Melanocyte of skin (primary cell): ENCODE results near the gene SLC22A14. TPM values are rescaled to one million over a fixed set of nuclear protein-coding genes. Genes with fewer than 3 reads are reported as not detected.

Experiments
- small RNA-seq, 2 donors: library from RNA; depleted of rRNA; stranded (forward); fragments of <200 nt; gene quantifications; one replicate each; pipeline ENCODE3, GENCODE V24; 2012
- total RNA-seq, 2 donors: library from RNA; depleted of rRNA; stranded (reverse); fragments of >200 nt; gene quantifications; 2 replicates each; pipeline ENCODE4 v1.2.3, GENCODE V29; 2012

Gene SLC22A14, protein sequence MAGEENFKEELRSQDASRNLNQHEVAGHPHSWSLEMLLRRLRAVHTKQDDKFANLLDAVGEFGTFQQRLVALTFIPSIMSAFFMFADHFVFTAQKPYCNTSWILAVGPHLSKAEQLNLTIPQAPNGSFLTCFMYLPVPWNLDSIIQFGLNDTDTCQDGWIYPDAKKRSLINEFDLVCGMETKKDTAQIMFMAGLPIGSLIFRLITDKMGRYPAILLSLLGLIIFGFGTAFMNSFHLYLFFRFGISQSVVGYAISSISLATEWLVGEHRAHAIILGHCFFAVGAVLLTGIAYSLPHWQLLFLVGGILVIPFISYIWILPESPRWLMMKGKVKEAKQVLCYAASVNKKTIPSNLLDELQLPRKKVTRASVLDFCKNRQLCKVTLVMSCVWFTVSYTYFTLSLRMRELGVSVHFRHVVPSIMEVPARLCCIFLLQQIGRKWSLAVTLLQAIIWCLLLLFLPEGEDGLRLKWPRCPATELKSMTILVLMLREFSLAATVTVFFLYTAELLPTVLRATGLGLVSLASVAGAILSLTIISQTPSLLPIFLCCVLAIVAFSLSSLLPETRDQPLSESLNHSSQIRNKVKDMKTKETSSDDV
- under 1 TPM in 1 of 2 donors, not detected in 1; under 0.01 TPM for total RNA-seq

DNA sequence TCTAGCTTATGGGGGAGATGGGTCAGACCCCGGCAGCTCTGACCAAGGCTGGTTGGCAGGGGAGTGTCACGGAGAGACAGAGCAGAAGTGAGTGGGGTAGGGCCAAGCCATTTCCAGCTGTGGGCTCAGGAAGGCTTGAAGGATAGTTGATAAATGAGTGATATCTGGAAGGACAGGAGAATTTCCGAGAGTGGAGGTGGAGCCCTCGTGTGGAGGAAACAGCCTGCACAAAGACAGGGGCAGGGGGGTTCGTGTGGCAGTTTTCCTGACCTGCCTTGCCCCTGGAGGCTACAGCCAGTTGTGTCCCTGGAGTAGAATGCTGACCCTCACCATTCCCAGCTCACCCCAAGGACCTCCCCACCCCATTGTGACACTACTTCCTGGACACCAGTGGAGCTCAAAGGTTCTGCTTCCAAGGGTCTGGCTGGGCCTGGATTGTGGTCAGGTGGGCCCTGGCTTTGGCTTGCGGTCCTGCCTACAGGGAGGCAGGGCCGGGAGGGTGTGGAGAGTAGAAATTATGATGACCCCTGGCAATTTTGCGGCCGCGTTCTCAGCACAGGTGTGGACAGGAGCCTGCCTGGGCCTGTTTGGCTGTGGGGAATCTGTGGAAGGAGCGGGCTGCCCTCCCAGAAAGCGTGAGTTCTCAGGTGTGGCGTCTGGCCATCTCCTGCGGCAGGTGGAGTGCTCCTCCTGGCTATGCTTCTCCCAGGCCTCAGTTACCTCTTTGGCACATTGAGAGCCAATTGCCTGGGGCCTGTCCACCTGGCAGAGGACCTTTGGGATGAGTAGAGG, at the start of gene SLC22A14:
Gene SLC22A14, plus strand, starts transcription at position 400 of the 792 bp plus-strand sequence. CDS start 23,733 bp downstream, outside the sequence.

DNA sequence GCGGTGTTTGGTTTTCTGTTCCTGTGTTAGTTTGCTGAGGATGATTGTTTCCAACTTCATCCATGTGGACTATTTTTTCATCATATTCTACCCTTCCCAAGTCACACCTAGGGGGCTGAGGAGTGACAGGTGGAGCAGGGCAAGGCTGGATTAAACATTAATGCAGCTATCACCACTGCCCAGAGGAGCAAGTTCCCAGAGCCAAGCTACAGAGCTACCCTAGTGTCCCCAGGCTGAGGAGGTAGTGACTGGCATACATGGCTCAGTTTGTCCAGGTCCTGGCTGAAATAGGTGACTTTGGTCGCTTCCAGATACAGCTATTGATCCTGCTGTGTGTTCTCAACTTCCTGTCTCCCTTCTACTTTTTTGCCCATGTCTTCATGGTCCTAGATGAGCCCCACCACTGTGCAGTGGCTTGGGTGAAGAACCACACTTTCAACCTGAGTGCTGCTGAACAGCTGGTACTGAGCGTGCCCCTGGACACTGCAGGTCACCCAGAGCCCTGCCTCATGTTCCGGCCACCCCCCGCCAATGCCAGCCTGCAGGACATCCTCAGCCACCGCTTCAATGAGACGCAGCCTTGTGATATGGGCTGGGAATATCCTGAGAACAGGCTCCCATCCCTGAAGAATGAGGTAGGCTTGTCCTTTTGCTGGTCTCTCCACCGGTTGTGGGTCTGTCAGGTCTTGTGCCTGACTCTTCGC, 16.3 kb upstream of the SLC22A14 start, which contains the start of gene SLC22A13:
Gene SLC22A13, plus strand, starts transcription at position 209 of the 704 bp plus-strand sequence. Its CDS starts 49 bp downstream, at position 258.

DNA sequence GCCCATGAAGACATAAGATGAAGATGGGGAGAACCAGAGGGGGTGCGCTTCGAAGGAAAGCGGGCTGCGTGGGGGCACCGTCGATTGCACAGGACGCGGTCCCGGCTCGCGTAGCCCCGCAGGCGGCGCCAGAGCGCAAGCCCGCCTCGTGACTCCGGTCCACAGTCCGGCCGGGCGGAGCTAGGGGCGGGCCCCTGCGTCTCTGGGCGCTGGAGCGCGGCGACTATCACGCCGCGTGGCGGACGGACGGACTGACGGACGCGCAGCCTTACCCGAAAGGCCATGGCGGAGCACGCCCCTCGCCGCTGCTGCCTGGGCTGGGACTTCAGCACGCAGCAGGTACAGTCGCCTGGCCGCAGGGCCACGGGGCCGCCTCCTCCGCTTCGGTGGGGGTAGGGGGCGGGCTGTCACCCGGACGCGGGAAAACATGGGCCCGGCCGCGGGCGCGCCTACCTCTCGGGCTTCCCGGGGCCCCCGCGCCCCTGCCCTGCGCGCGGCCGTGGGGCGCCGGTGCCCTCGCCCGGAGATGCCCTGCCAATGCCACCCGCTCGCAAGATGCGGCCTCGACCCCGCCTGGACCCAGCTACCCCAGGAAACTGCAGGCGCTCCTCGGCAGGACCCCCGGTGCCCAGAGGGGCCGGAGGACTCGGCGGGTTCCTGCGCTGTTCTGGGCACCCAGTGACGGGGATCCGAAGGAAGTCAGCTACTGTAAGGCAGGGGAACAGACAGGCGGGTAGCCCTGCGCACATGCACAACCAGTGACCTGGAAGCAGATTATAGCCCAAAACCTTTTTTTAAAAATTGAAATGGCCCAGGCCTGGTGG, 64.7 kb downstream of the SLC22A14 start, which contains the start of gene XYLB:
Gene XYLB, plus strand, starts transcription at position 199 of the 824 bp plus-strand sequence. Its CDS starts 84 bp downstream, at position 283.

Small RNA genes within 50 kb of the gene (small RNA-seq; reads per million reads assigned to genes)
- 0 reads per million in 2 donors for gene RNU6-235P

Other genes with a start within 250 kb of the SLC22A14 start
- under 1 TPM in 1 of 2 donors, not detected in 1; under 0.01 TPM for gene DLEC1, start 243.1 kb upstream of the SLC22A14 start, total RNA-seq
- gene ACAA1, start 145.2 kb upstream of the SLC22A14 start, total RNA-seq = 10 to 100 TPM; 25.8 to 33.6 TPM
- gene MYD88, start 143.6 kb upstream of the SLC22A14 start, total RNA-seq = 10 to 100 TPM; 27.9 to 44.6 TPM
- gene OXSR1, start 116.8 kb upstream of the SLC22A14 start, total RNA-seq = 10 to 100 TPM; 31.7 to 41.3 TPM
- gene SLC22A13, start 16.5 kb upstream of the SLC22A14 start, total RNA-seq = under 1 TPM; under 0.01 to 0.33 TPM
- 10 to 100 TPM; 14.8 to 25.3 TPM for gene XYLB, start 64.5 kb downstream of the SLC22A14 start, total RNA-seq
- gene ACVR2B, start 171.6 kb downstream of the SLC22A14 start, total RNA-seq = 1 to 10 TPM; 4.5 to 5.0 TPM
- 10 to 100 TPM in 1 of 2 donors, 1 to 10 TPM in 1; 9.6 to 14.7 TPM for gene EXOG, start 214.0 kb downstream of the SLC22A14 start, total RNA-seq